C4-2B (cell line): Measurements from ENCODE around the gene PIKFYVE.
"Not testable (repeated sequence)": the region's sequence is repeated elsewhere in the genome, so short reads cannot be mapped to it uniquely, and the experiment has no call there.

Source experiments
- H3K27ac ChIP-seq: fragments of 450-650 bp; 2 replicates; pipeline ENCODE4 v1.5.1; 2017
- CTCF ChIP-seq: fragments of 450-650 bp; conservative IDR thresholded peaks from 2 replicates; pipeline ENCODE4 v1.5.1; 2017; ENCODE audit warnings: mild to moderate bottlenecking
- ZFX ChIP-seq: fragments of 450-650 bp; IDR thresholded peaks from 2 replicates; pipeline ENCODE4 v1.6.1; 2017

Gene PIKFYVE

GRCh38 chr2:208265801-208266552 is at the start of gene PIKFYVE:
Gene PIKFYVE, plus strand, starts transcription at chr2:208266255. Its CDS starts 5,265 bp downstream, at chr2:208271520.
- no peak for TF ChIP-seq CTCF
- peak; percentile 49 for TF ChIP-seq ZFX
- peak within 1 kb of the TSS; percentile 77 for H3K27ac ChIP-seq

- not testable (repeated sequence) for H3K27ac ChIP-seq
These were observed 44.2 kb upstream of the PIKFYVE start for GRCh38 chr2:208221873-208222272.

- TF ChIP-seq CTCF (no peak), ZFX (no peak)
- H3K27ac ChIP-seq: no peak overlapping the region
These were observed 43.7 kb upstream of the PIKFYVE start for GRCh38 chr2:208222351-208222750.

- no peak for TF ChIP-seq ZFX
- no peak for TF ChIP-seq CTCF
- no peak overlapping the region for H3K27ac ChIP-seq
These were observed 41.3 kb upstream of the PIKFYVE start for GRCh38 chr2:208224802-208225201.

- TF ChIP-seq CTCF (no peak), ZFX (no peak)
- H3K27ac ChIP-seq: no peak overlapping the region
These were observed 38.3 kb upstream of the PIKFYVE start for GRCh38 chr2:208227581-208228232.

GRCh38 chr2:208228476-208228875 is 37.6 kb upstream of the PIKFYVE start:
- no peak overlapping the region for H3K27ac ChIP-seq

GRCh38 chr2:208234786-208235185 is 31.3 kb upstream of the PIKFYVE start:
- H3K27ac ChIP-seq: no peak overlapping the region
- TF ChIP-seq CTCF (no peak), ZFX (no peak)

More at GRCh38 chr2:208228476-208228875, 37.6 kb upstream of the PIKFYVE start:
- TF ChIP-seq ZFX: no peak

GRCh38 chr2:208235860-208236259 is 30.2 kb upstream of the PIKFYVE start:
- H3K27ac ChIP-seq: no peak overlapping the region
- TF ChIP-seq CTCF: no peak
